HG02588 (cell line): ENCODE data around the gene ALX3.
"Not testable (repeated sequence)": the region's sequence is repeated elsewhere in the genome, so short reads cannot be mapped to it uniquely, and the experiment has no call there.

Experiments used
- ATAC-seq: cut with Tn5 transposase; IDR thresholded peaks from one replicate; pipeline ENCODE4 v1.9.1; 2021; ENCODE audit warnings: mild to moderate bottlenecking, moderate library complexity; ENCODE audit not compliant: unreplicated experiment

Gene ALX3

DNA sequence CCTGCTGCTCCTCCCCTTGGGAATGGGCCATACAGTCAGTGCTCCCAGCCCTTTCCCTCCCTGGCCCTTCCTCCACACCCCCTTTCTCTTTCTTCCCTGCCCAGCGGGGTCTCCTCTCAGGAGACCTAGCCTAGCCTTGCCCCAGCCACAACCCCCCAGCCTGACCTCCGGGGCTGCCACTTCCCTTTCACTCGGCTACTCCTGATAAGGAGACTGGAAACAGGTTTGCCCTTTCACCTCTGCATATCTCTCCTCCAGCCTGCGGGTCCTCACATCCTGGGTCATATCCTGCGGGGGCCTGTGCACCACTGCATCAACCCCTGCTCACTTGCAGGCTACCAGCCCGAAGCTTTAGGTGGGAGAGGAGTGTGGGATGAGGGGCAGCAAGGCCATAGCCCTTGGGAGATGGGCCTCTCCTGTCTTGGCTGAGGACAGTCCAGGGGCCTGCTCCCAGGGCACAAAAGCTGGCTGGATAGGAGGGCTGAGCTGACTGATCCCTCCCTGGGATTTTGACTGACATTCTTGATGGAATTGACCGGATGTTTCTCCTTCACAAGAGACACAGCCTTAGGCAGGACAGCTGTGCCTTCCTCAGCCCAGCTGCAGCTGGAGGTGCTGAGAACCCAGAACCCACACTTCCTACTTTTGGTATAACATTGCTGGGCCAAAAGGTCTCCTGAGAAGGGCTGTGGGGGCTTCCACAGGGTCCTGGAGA, 19.2 kb upstream of the ALX3 start:
- ATAC-seq, result no peak

DNA sequence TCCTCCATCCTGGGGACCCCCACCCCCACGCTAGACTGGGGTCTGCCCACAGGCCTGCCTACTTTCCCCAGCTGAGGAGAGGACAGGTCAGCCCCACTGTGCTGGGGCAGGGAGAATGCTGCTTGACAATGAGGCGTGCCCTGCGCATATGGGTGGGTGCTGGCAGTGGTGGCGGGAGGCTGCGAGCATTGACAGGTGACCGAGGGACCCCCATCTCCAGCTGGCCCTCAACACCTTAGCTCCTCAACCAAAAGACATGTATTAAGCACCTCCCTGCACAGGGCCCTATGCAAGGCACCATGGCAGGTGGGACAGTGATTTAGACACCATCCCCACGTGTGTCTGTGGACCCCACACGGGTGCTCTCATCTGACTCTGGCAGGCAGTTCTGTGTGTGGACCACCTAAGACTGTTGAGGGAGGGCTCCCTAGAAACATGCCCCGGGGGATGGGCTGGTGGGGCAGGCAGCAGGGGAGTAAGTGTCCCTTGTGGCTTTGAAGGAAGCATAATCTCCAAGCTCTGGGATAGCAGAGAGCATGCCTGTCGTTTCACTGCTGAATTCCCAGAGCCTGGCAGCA, 18.4 kb upstream of the ALX3 start:
- ATAC-seq, result no peak

DNA sequence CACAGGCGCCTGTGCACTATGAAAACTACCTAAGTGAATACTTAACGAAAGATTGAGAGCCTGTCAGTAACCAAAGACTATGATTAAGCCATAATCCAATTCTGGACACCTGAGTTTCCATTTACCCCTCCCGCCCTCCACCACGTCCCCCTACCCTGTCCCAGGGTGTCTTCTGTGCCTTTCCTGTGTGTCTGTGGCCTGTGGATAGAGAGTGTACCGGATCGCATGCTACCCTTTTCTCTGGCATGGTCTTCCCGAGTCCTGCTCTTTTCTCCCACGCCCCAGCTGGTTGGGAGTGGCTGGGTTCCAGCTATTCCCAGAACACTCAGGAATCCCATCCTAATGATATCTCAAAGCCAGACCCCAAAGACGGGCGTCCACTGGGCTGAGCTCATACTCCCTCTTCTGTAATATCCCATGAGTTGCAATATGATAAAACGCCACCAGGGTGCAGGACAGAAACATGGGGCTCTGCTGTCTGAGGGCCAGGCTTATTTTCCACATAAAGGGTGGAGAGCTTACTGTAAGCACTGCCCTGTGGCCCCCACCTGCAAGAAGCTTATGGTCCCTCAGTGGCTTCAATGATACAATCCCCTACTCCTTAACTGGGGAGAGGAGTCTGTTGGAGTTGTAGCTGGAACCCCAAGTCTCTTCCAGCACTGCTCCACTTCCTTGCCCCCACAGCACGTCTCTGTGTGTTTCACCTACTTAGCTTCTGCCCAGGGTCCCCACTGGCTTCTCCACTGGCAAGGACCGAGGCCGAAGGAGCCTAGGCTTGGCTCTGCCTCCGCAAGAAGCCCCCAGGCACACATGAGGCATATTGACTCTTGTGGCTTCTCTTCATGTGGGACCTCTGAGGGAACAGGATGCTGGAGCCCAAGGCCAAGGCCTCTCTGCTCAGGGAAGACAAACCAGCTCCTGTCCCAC, 17.6 kb upstream of the ALX3 start:
- ATAC-seq, result peak; percentile 58

DNA sequence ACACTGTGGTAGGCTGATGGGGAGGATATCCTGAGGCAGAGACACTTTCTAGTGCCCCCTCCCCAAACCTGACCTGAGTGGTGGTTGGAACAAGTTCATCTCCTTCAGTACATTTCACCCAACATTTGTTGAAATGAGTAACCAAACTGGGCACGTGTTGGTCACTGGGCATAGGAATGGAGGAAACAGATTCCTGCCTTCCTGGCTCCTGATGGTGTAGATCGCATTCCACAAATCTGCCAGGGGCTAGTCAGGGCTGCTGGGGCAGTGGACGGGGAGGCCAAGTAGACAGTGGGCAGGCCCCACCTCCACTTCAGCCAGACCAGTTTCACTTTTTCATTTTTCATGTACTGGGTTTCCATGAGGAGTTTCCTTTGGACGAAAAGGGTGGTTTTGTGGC, 16.5 kb upstream of the ALX3 start:
- no peak for ATAC-seq

DNA sequence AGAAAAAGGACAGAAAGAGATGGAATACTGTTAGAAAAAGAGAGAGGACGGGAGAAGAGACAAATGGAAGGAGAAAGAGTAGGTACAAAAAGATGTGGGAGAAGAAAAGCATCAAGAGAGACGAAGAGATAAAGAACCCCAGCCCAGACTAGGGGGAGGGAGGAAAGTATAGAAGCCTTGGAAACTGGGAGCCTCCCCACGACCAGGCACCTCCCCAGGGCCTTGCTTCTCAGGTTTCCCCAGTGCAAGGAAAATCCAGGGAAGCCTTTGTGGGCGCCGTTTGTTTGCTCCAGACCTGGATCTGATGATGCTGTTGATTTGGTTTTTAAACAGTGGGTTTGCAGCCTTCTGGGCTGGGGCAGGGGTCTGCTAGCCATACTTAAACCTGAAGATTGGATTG, 15.2 kb upstream of the ALX3 start:
- no peak for ATAC-seq

DNA sequence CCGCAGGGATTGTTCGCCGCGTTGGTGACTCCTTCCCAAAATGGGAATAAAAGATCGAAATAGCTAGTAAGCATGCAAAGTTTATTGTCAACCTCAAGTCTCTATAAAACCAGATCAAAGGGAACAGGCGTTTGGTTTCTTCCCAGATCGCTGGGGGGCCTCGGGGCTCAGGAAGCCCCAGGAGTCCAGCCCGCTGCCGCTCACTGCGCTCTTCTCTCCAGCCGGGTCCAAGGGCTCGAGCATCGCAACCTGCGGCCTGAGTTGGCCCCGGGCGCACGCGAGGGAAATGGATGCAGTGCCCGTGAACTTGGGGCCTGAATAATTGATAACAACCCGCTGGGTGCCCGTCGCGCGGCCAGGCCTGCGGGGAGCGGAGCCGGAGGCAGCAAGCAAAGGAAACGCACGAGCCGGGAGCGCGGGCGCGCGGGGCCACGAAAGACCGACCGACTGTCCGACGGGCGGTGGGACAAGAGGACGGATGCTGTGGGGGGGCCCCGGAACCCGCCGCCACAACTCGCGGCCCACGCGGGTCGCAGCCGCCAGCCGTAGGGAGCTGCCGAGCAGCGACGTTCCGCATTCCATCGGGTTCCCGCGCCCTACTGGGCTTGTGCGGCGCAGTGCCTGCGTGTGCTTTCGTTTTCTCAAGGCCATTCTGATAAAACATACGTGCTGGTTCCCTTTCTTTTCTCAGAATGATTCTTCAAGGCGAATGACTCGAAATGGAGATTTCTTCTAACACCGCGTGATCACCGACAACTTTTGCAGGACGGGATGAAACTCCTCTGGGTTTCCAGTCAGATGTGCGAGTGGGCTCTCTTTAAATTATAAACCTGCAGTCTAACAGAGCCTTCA, 14.0 kb upstream of the ALX3 start:
- no peak for ATAC-seq

DNA sequence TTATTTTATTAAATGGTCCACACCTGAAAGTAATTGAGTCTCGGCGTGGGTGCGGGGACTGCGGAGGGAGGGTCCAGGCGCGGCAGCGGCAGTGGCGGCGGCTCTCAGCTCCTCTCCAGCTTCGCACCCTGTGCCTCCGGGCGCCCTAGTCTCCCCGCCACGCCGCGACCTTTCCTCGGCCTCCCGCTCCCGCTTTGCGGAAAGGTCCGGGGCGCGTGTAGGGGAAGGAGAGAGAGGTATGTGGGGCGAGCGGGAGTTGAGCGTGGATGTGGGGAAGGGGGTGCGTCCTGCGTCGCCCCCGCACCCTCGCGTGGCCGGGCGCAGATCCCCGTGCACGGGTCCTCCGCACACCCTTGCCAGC, 13.4 kb upstream of the ALX3 start:
- no peak for ATAC-seq

DNA sequence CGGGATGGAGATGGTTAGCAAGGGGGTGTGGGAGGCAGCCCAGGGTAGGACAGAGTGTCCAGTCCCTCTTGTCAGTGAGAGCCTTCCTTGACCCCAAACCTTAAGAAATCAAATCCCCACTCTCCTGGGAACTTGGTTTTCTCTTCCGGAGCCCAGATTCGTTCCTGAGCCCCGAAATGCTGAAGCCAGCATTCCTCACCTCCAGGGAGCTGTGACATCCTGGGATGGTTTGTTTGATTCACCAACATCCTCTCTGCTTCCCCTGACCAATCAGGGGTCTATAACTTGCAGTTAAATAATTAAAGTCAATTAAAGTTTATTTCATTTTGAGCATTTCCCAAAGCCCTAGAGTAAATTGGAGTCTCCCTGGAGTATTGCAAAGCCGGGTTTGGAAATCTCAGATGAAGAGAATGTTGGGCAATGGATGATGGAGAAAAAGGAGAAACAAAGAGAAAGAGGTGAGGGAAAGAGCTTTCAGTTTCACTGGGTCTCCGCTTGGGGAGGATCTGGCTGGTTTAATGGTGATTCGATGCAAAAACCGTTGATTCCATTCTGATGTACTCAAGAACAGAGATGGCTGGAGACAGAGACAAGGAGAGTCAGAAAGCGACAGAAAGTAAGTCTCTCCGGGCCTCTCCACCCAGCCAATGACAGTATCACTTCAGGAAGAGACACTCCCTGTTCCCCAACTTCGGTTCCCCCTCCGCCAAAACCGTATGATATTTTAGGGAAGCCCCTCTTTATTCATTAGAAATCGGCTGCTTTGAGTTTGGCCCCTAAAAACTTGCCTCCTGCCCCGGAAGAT, 12.8 kb upstream of the ALX3 start:
- ATAC-seq, result no peak

DNA sequence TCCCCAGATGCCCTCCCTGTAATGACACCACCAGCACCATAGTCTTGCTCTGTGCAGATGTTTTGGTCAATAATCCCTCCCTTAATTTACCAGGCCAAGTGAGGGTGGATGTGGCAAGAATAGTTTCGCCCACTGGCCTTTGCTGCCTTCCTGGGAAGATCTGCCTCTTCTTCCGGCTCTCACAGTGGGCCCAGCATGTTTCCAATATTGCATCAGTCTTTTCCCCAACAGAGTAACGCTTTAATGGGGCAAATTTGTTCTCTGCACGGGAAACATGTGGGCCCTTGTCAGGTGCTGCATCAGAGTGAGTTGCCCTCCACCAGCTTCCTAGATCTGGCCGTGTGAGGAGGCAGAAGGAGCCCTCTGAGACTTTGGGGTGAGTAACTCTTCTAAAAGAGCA, 12.0 kb upstream of the ALX3 start:
- ATAC-seq, result no peak

DNA sequence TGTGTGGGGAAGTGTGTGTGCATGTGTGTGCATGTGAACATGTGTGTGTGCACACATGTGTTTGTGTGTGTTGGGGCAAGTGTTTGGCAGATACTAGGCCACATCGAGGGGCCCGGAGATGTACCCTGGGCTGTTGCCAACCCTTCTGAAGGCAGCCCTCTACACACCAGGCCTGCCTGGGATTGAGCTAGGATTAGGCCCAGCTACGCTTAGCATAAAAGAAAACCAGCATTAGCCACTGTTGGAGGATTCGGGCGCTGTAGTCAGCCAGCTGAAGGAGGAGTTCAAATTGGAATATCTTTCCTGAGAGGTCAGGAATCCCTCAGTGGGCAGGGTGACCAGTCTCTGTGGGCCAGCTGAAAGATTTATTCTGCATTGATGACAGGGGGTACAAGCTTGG, 10.6 kb upstream of the ALX3 start:
- ATAC-seq, result no peak

DNA sequence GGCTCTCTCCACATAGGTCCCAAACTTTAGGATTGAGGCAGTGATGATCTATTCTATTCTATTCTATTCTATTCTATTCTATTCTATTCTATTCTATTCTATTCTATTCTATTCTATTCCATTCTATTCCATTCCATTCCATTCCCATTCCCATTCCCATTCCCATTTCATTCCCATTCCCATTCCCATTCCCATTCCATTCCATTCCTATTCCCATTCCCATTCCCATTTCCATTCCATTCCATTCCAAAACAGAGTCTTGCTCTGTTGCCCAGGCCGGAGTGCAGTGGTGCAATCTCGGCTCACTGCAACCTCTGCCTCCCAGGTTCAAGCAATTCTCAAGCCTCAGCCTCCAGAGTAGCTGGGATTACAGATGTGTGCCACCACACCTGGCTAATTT, 9.5 kb upstream of the ALX3 start:
- ATAC-seq, result not testable (repeated sequence)

DNA sequence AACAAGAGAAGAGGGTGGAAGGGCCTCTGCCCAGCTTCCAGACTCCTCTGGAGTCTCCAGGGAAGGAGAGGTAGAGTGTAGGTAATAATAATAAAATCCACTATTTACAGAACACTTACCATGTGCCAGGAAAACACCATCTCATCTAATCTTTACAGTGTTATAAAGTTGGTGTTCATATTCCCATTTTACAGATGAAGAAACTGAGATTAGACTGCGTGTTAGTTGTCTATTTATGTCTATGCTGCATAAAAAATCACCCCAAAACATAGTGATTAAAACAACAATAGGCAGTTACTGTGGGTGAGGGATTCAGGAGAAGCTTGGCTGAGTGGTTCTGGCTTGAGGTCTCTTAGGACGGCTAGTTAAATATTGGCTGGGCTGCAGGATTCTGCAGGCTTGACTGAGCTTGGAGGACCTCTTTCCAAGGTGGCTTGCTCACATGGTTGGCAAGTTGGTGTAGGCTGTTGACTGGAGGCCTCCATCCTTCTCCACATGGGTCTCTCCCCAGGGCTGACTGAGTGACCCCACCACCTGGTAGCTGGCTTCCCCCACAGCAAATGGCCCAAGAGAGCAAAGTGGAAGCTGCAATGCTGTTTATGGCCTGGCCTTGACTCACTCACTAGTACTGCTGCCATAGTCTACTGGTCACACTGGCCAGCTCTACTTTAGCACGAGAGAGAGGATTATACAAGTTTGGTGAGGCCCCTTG, 6.5 kb upstream of the ALX3 start:
- ATAC-seq, result no peak

DNA sequence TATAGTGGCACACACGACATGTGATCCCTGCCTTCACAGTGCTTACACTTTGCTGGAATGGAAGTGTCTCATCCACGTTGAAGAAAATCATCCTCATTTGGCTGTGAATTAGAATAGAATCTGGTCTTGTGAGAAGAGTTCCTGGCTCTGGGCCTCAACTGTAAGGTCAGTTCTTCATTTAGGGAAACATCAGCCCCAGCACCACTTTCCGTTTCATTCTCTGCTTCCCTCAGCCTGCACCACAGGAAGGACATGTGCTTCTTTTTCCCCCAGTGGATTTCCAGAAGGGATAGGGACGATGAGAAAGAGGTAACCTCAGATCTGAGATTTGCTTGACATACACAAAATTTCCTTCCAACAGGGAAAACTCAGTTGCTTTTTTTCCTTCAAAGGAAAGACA, 3.7 kb upstream of the ALX3 start:
- ATAC-seq, result no peak

DNA sequence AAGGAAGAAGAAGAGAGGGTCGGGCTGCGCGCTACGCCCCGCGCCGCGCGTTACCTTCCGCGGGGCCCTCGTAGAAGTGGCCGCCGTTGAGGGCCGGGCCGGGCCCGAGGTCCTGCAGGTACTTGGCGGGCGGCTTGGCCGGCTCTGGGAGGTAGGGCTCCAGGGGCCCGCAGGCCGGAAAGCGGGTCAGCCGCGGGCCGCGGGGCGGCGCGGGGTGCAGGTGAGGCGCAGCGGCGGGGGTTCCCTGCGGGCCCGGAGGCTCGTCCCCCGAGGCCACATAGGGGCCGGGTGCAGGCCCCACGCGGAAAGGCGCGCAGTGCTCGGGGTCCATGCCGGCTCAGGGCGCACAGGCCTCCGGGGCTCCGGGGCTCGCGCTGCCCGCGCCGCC, 196 bp downstream of the ALX3 start:
- ATAC-seq, result no peak

DNA sequence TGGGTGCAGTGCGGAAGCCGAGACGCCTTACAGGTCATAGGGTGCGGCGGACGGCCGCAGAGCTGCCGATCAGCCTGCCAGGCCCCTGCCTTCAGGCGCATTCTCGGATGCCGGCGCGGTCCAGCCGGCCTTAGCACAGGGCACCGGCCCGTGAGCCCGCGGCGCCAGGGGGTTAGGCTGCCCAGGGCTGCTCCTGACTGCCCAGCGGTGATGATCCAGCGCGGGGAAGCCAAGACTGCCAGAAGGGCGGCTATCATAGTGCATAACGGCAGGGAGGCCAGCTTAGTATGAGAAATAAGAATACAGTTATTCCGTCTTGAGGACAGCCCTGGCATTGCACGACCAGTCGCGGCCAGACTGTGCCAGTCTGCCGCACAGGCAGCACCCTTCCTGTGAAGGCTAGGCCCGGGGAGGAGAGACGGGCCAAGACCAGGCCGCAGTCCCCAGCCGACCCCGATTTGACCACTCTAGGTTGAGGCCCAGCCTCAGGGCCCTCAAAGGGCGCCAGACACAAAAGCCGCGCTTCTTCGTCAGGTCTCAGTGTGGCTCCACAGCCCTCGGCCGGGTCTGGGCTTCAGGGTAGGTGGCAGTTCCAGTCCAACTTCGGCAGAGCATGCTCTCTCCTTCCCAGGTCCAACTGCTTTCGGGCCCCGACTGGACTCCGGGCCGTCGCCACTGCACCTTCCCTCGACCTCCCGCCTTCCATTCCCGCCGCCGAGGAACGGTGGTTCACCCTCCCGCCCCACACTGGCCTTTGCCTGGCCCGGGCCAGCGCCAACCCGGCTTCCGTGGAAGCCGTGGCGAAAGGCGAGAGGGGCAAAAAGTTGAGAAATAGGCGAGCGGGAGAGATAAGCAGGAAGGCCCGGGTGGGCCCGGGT, 829 bp downstream of the ALX3 start:
- no peak for ATAC-seq

DNA sequence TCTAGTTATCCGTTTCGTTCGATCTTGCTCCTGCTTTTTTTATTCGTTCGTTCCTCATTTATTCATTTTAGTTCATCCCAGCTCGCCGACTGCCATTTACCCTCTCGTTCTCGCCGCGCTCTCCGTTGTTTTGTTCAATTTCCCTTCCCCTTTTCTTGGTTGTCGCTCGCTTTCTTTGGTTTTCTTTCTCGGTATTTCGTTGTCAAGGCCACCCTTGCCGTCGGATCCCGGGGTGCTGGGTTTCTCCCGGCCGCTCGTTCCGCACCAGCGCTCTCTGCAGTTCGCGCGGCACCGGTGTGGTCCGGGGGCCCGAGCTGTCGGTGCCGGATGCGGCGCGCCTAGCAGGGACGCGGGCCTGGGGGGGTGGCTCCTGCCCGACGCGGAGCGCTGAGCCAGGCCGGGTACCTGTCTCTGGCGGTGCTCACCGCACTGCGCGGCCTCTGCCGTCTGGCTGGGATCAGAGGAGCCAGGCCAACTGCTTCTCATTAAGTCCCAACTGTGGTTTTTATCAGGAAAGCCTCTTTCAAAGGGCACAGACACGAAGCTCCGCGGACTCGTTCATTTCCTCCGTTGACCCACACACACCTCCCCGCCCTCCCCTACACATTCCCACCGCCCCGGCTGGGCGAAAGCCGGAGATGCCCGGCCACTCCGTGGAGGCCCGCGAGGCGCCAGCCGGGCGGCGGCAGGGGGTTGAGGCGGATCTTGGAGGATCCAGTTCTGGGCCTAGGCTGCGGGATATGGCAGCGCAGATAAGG, 1.6 kb downstream of the ALX3 start:
- no peak for ATAC-seq

DNA sequence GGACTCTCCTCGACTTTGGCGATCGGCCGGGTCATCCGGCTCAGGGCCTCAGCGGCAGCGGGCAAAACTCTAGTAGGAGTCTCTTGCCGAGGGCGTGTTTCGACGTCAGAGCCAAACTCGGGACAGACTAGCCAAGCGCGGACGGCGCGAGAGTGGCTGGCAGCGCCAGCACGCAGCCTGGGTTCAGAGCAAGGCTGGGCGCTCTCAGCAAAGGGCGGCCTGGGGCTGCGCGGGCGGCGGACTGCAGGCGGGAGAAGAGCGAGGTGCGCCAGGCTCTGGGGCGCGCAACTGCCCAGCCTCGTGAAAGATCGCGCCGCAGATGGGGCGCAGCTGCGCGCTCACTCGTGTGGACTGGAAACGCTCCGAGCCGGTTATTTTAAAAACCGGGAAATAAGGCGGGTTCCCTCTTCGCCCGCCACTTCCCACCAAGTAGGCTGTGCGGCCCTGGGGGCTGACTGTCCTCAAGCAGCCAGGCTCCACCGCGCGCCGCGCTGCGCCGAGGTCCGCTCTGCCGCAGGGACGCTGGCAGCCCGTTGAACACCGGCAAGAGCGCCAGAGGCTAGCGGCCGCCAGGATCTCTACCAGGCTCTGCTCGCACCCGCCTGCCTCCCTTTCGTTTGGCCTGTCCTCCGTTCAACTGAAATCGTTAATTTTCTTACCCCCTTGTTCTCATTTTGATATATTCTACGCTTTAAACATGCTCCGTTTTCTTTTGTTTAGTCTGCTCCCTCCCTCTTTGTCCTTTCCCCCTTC, 2.4 kb downstream of the ALX3 start:
- no peak for ATAC-seq
